ENCODE results near the gene ANO3.

Gene ANO3

DNA sequence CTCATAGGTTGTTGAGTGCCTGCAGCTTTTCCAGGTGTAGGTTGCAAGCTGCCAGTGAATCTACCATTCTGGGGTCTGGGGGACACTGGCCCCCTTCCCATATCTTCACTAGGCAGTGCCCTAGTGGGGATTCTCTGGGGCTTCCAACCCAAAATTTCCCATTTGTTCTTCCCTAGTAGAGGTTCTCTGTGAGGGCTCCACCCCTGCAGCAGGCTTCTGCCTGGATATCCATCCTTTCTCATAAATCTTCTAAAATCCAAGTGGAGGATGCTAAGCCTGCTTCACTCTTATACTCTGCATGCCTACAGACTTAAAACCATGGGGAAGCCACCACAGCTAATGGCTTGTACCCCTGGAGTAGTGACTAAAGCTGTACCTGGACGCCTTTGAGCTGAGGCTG, 33.4 kb downstream of the ANO3 start:
- DNase-seq: no peak

DNA sequence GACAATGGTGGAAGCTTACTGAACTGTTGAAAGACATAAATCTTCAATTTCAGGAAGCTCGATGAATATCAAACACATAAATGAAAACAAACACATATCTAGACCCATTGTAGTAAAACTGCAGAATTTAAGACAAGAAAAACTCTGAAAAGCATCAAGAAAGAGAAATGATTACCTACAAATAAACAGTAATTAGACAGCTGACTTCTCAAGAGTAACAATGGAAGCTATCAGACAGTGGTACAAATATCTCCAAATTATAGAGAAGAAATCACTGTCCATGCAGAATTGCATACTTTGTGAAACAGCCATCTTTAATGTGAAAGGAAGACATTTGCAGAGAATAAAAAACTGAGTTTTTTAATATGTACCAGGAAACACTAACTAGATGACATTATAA, 45.7 kb downstream of the ANO3 start:
- no peak for DNase-seq

DNA sequence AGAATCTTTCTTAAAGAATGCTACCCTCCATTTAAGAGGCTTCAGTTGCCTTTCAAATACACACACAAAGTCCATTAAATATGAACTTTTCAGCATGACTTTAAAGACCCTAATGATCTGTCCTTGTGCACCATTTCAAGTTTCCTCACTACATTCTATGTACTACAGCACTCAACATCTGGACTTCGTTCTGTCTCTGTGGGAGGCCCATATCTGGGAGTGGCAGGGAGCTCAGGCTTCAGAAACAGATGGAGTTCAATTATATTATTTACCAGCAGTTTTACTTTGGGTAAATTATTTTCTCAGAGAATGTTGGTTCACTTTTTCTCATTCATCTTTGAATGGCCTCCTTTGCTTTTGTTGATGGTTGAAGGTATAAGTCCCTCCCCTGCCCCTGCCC, 67.4 kb downstream of the ANO3 start:
- DNase-seq: no peak

DNA sequence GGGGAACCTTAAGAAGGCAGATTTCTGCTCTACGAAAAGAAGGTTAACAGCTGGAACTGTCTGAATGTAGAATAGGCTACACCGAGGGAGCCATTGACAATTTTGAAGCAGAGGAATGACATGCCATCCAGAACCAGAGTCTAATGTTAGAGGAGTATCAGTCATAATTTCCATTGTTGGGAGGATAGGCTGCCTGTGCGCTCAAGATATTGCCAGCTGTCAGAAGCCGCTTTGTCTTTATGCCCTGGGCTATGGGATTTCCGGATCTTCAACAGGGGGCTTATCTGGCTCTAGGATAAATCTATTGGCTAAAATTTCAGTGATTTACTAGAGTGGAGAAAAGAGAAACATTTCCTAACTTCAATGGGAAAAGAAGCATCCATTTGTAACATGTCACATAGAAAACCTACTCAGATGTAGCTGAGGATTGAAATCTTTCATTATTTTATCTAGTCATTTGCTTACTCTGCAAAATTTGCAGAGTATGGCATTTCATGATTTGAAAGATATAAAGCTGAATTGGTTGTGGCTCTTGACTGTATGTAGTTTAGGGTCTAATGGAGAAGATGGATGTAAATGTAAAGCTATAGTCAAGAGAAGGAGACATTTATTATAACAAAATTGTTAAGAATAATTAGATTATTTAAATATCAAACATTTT, 78.9 kb downstream of the ANO3 start:
- no peak for DNase-seq

DNA sequence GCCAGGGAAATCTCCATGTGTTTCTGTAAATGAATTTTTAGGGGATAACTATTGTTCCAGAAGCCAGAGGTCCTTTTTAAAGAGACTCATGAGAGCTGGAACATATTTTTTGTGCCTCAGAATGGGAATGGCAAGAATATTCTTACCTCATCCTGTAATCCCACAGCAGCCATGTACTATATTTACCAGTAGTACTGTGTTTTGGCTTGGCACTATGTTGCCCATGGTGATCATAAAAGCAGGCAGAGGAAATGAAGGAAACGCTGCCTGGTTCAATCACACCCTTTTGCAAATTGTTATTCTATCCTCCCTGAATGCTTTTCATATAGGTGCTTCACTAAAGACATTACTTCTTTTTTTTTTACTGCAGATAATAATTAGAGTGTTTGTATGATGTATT, 81.0 kb downstream of the ANO3 start:
- no peak for DNase-seq

DNA sequence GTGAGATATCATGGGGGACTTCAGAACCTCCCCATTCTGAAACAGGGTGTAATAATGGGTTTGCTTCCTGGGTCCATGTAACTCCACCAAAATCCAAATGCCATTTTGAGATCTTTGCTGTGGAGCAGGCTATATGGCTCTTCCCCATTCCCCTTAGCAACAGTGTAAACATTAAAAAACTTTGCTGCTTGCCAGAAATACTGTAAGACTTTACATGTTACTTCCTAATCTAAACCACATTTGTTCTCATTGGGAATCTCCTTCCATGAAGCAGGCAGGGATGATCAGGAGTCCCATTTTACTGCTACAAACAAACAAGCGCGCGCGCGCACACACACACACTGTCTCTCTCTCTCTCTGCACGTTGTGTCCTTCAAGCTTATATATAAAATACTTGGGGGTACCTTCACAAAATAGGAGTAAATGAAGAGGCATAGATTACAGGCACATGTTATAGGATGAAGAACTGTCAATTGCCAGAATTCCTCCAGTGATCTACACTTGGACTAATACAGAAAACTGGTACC, 86.5 kb downstream of the ANO3 start:
- no peak for DNase-seq

DNA sequence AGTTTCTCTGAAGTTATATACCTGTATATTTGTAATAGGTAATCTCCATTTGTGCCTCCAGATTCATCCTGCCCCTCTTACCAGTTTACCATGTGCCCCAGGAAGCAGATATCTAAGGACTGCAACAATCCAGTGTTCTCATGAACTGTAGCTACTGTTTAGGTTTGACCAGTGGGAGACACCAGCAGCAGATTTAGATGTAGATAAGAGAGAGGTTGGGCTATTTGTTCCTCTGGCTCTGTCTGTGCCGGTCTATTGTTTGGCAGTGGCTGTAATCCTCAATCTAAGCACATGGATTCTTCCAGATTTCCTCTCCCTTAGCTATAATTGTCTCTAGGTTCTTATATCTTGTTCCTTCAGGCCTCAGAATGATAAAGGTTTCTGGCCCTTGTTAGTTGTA, 88.4 kb downstream of the ANO3 start:
- DNase-seq: no peak

DNA sequence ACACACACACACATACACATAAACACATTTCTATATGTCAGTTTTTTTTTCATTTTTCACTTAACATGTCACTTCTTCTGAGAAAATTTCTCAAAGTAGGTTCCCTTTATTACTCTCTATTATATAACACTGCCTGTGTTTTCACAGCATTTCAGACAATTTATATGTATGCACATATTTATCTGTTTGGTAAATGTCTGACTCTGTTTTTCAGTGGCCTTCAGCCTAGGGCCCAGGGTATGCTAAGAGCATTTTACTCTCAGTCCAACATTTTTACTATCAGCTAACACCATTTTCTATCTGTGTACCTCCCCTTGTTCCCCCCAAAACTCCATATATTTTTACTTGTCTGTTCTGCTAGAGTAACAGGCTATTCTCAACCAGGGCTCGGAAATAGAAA, 92.3 kb downstream of the ANO3 start:
- DNase-seq: no peak

DNA sequence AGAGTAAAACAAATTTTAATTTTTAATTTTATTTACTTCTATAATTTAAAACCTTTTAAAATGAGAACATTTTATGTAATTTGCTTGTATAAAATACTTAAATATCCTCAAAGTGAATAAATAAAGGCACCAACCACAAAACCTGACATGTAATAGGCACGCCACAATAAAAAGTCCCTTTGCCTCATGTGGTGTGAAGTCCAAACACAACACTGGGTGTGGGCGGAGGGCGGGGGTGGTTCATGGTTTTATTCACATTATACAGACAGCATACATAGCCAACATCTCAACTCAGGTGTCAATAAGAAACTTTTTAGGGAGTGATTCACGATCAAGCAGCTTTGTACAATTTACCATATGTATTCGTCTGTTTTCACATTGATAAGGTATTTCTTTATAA, 107.9 kb downstream of the ANO3 start:
- DNase-seq: no peak

DNA sequence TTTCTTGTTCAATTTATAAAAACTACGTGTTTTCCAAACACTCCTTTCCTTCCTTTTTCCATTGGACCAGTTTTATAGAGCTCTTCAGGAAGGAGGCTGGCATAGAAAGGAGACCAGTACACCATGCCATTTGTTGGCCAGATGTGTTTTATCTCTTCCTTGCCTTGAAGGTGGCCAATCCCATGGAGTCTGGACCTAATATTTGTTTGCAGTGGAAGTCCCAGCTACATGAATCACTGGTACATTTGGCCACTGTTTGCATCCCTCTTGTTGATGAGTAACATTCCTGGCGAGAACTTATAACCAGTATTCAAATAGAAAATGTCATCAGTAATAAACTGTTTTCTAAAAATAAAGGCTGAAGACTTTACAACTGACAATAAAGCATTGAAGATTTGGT, 110.2 kb downstream of the ANO3 start:
- no peak for DNase-seq

DNA sequence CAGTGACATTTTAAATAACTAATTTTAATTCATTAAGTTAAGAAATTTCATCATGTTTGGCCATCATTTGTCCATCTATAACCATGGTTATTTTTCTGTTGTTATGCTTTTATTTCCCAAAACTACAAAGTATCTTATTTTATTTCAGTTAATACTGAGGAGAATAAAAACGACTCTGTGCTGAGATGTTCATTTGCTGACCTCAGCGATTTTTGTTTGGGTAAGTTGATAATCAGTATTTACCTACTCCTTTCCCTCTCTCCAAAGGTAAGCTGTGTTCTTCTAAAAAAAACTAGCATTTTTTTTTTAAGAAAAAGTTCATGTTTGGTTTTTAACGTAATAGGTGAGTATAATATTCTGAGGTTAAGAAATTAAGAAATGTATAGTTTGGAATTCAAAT, 111.7 kb downstream of the ANO3 start:
- DNase-seq: no peak

DNA sequence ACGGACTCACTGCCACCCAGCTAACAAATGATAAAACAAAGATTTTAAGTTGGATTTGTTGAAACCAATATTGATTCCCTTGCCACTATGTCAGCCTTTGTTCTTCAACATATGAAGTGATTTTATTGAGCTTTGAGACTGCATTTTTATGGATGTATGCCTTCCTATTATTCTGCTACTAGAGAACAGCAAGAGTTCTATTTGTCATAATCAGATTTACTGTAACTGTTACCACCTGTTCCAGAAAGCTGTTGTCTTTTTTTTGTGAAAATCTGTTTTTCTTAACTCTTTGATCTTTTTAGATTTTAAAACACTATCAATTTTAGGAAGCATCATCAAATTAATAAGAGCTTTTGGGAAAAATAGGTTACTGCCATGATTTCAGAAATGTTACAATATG, 125.7 kb downstream of the ANO3 start:
- DNase-seq: no peak

DNA sequence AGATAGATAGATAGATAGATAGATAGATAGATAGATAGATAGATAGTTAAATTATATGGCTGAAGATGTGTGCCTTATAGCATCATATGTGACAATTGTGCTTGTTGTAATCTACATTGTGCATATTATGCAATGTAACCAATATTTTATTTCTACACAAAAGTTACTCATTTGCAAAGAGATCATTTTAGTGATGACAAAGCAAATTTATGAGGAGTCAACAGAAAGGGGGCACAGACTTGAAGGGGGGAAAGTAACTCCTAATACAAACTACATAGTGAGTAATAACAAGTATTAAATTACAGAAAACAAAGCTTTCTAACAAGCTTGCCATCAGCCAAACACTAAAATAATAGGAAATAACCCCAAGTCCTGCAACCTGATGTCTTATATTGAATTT, 133.3 kb downstream of the ANO3 start:
- no peak for DNase-seq

DNA sequence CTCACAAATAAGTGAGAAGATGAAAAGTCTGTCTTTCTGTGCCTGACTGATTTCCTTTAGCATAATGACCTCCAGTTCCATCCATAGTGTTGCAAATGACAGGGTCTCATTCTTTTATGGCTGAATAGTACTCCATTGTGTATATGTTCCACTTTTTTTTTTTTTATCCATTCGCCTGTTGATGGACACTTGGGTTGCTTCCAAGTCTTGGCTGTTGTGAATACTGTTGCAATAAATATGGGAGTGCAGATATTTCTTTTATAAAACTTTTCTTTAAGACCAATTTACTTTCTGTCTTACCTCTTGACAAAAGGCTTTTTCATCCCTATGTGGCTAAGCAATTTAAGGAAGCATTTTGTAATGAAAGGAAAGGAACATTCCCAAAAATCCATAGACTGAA, 135.6 kb downstream of the ANO3 start:
- DNase-seq: no peak

DNA sequence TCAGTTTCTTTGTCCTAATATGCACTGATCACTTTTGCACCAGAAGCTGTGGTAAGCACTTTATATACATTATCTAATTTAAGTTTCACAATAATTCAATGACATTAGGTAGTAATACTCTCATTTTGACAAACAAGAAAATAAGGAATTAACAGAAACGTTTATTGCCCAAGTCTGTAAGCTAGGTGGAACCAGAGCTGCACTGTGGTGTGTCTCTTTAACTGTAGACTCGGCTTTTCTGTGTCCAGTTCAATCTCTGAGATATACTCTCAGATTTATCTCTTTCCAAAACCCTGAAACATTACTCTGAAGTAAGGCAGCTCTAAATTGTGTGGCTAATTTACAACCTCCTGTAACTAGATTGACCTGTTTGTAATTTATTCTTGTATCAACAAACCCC, 139.1 kb downstream of the ANO3 start:
- no peak for DNase-seq

DNA sequence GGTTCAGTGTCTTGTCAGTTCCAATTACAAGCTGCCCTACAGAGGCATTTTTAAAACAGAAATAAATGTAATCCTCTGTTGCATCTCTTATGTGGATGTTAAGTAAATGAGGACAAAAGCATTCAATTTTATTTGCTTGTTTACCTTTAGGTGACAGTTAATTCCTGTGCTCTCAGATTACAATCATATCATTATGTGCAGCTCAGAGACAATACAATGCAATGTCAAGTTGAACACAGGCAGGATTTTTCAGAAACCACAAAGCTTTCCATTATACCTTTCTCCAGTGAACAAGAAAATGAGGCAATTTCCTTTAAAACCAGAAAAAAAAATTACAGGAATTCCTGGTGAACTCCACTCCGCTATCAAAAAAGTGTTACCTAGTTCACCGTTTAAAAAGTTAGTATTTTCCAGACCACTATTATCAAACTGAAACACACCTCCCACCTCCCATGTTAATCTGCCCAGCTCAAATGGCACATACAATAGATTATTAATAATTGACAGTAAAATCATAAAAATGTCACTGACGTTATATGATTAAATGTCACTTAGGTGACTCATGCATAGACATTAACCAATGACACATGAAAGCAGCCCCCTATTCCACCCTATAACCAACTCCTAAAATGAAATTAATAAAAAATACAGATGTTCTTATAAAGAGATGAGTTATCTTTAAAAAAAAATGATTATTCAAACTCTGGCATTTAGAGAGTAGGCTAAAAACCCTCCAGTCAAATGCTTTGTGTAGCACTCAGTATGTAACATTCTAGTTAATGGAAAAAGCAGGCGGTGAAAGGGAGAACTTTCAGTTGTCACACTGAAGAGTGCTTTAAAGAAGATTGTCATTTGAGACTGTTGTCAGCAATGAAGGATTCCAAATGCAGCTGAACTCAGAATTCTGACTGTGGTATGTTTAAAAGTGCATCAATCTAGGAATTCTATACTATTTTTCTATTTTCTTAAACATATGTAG, 141.6 kb downstream of the ANO3 start:
- no peak for DNase-seq

DNA sequence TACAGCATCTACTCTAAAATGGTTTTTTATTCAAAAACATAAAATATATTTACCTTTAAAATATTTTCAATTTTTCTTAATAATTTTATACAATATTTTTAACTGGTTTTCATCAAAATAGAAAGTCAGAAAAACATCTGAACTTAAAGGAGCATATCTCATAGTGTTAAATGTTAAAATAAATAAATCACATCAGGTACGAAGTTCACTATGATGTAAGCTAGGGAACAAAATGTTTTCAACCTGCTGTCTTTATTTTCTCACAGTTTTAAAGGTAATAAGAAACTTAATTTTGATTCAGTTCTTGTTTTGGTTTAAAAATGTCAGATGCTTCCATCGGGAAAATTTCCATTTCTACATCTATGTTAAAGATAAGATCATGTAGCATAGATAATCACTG, 142.5 kb downstream of the ANO3 start:
- DNase-seq: no peak

DNA sequence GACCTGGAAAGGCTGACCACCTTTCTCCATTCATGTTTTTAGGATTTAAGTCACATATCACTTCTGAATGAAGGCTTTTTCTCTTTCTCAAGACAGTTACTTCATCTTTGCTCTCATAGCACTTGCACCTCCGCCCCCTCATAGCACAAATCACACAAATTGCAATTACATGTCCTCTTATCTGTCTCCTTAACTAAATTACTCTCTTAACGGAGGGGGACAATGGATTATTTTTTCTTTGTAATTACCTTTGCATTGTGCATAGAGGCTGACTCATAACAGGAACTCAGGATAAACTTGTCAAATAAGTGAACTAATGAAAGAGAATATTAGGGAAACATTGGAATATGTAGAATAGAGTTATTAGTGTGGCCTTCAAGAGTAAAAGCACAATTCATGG, 145.5 kb downstream of the ANO3 start:
- DNase-seq: no peak

DNA sequence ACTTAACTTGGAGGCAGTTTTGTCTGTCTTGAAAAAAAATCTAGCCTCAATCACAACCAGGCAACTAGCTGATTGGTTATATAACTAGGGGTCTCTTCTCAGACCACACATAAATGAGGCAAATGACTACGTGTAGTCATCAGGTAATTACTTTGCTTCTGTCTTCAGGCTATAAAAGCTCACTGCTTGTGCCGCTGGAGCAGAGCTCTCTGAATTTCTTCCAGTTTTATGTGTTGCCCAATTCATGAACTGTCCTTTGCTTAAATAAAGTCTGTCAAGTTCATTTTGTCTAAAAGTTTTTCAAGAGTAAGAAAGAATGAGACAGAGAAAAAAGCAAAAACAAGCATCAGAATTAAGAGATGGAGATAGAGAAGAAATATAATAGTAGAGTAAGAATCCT, 146.8 kb downstream of the ANO3 start:
- DNase-seq: no peak

DNA sequence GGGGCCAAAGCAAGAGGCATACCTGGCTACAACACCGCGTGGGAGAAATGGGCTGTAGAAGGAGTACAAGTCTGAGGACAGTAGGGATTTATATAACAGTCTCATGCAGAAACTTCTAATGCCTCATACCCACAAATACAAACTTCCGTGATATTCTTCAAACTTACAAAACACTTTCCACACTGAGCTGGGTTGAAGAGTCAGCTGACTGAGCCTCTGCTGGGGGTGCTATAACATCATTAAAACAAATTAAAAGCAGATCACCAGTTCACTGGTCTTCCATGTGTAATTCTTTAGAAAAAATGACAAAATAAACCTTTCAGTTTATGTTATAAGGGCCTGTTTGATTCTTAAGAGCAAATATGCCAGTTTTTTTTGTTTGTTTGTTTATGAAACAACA, 148.1 kb downstream of the ANO3 start:
- DNase-seq: no peak

DNA sequence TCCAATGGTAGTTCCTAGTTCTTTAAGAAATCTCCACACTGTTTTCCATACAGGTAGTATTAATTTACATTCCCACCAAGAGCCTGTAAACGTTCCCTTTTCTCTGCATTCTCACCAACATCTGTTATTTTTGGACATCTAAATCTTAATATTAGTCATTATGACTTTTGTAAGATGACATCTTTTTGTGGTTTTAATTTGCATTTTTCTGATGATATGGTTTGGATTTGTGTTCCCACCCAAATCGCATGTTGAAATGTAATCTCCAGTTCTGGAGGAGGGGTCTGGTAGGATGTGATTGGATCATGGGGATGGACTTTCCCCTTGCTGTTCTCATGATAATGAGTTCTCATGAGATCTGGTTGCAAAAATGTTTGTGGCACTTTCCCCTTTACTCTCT, 151.2 kb downstream of the ANO3 start:
- no peak for DNase-seq

DNA sequence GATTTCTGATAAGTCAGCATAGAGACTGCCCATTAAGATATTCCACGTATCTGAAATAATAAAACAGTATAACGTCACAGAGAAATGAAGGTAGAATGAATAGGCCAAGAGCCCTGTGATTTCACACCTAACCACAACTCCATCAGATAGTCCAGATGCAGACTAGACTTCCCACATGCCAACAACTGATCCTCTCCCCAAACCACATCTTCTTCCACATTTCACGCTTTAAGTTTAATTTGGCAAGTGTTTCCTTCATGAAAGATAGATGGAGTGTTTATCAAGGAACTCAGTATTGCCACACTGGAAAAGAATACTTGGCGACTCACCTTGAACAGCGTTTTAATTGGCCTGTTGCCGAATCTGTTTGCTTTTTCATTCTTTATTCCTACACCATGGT, 158.6 kb downstream of the ANO3 start:
- DNase-seq: no peak

DNA sequence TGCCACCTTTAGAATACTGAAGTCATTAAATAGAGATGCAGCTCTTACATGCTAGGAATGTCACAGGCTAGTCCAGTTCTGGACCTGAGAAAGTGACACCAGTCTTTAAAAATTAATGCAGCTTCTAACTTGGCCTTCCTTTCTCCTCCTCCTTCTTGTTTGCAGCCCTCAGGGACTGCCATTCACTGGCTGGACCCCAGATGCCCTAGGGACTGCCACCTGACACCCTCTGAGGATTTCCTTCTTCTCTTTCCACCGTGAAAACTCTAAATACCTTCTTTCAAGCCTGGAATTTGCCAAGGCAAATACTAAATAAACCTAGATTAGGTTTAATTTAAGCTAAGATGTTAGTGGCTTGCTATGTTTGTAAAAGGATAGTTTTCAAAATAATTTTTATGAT, 161.7 kb downstream of the ANO3 start:
- no peak for DNase-seq

DNA sequence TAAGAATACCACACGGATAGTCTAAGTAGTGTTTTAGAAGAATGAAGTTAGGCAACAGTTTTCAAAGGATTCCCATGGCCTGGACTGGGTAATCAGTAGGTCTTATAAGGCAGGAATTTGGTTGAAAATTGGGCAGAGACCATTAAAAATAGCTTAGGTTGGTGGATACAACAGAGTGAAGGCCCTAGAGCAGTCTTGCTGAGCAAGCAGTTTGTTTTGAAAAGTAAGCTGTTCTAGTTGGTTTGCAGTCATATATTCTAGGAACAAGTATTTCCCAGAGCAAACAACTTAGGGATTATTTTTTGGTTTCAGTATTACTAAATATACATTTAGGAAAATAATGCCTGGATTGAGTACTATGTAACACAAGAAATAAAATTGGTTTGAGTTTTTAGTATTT, 175.3 kb downstream of the ANO3 start:
- DNase-seq: no peak
